Esophagus squamous epithelium (tissue), 5 donors: ENCODE measurements around the gene NCOA1. TPM values are rescaled to one million over a fixed set of nuclear protein-coding genes. Genes with fewer than 3 reads are reported as not detected.
"Not testable (repeated sequence)": the region's sequence is repeated elsewhere in the genome, so short reads cannot be mapped to it uniquely, and the experiment has no call there.

Experiments used
- DNase-seq: peaks from one replicate; lab custom pipeline; 2025; lab: John Stamatoyannopoulos, UW
- H3K27ac ChIP-seq, 4 donors: fragments of 200-600 bp; sonication (generic); one replicate each; pipeline ENCODE4 v1.5.1; 2016 to 2019; ENCODE audit warnings: mild to moderate bottlenecking in 1 of 4
- H3K27me3 ChIP-seq, 4 donors: fragments of 200-600 bp; sonication (generic); 1 replicate in 3 of 4; 2 replicates in 1 of 4; pipeline versions ENCODE4 v1.5.1 to v1.6.0; 2017 to 2021; ENCODE audit warnings: antibody characterized with exemption in 1 of 4
- H3K36me3 ChIP-seq, 3 donors: fragments of 200-600 bp; sonication (generic); one replicate each; pipeline ENCODE4 v1.5.1; 2016 to 2019
- H3K4me1 ChIP-seq, 3 donors: fragments of 200-600 bp; sonication (generic); one replicate each; pipeline ENCODE4 v1.5.1; 2017 to 2019
- H3K4me3 ChIP-seq, 4 donors: fragments of 200-600 bp; sonication (generic); 1 replicate in 3 of 4; 2 replicates in 1 of 4; pipeline ENCODE4 v1.5.1; 2016 to 2019; ENCODE audit warnings: mild to moderate bottlenecking in 2 of 4, moderate library complexity in 1 of 4
- H3K9me3 ChIP-seq, 3 donors: fragments of 200-600 bp; sonication (generic); one replicate each; pipeline ENCODE4 v1.5.1; 2016 to 2019
- CTCF ChIP-seq, 6 experiments: fragments of 450-650 bp in 4 of 6; fragments of 200-600 bp in 2 of 6; sonication (generic) in 2 of 6; IDR thresholded peaks; one replicate each; pipeline ENCODE4 v1.5.1; 2016 to 2019; ENCODE audit warnings: antibody characterized with exemption in 6 of 6, mild to moderate bottlenecking in 4 of 6, moderate library complexity in 4 of 6
- POLR2A ChIP-seq, 4 donors: fragments of 450-650 bp; IDR thresholded peaks; one replicate each; pipeline ENCODE4 v1.6.1; 2017; ENCODE audit warnings: antibody characterized with exemption in 4 of 4, mild to moderate bottlenecking in 4 of 4, moderate library complexity in 3 of 4
- WGBS, 2 donors: methylation state at CpG; one replicate each; pipeline ENCODE4 v1.1.5; 2018; 5-methylcytosine and 5-hydroxymethylcytosine counted together
- intact Hi-C: fragments of 100-400 bp; cut with DNase I; formaldehyde crosslinking; loops from one replicate; pipeline ENCODE4 v1.15.0; 2022
- total RNA-seq, 4 donors: library from RNA; depleted of rRNA; stranded (reverse); fragments of >200 nt; gene quantifications; one replicate each; pipeline ENCODE4 v1.1.0, GENCODE V29; 2016
- donor health status: DM: yes; HTN: yes; CAD: no.

NCOA1 gene
- total RNA-seq, 4 donors from 2014 or later: 21.3 to 45.4 (median 32.9) TPM

- H3K4me3 ChIP-seq: no peak overlapping the region
- TF ChIP-seq CTCF (IDR thresholded peaks at IDR 0.05) (no peak), POLR2A (IDR thresholded peaks at IDR 0.05) (no peak)
- WGBS, 2 donors: 100% methylated on average over 1 of the region's 7 CpGs; no CpG with 5 or more reads in 1 of the 2 donors
- H3K27me3 ChIP-seq: no peaks in the 10 kb centered on the region
- intact Hi-C loops: no loop called here
- H3K27ac ChIP-seq: no peak overlapping the region
- no peaks in the 10 kb centered on the region for H3K9me3 ChIP-seq
- H3K36me3 ChIP-seq: peaks cover 0 to 25% (median 7%) of the 10 kb centered on the region in 3 donors
- no peak for DNase-seq
- H3K4me1 ChIP-seq: peaks cover 6 to 10% (median 7%) of the 10 kb centered on the region in 3 donors
These were observed 75.6 kb downstream of the NCOA1 start for GRCh38 chr2:24566630-24567029.

- Histone ChIP-seq H3K36me3 (peaks cover 0 to 25% (median 7%) of the 10 kb centered on the region in 3 donors), H3K4me1 (peaks cover 6 to 10% (median 7%) of the 10 kb centered on the region in 3 donors), H3K9me3 (no peaks in the 10 kb centered on the region), H3K4me3 (no peak overlapping the region), H3K27me3 (no peaks in the 10 kb centered on the region), H3K27ac (no peak overlapping the region)
- intact Hi-C loops: no loop called here
- DNase-seq: no peak
- no peak for TF ChIP-seq POLR2A (IDR thresholded peaks at IDR 0.05)
- no peak for TF ChIP-seq CTCF (IDR thresholded peaks at IDR 0.05)
These were observed 77.5 kb downstream of the NCOA1 start for GRCh38 chr2:24568551-24568950.

GRCh38 chr2:24569565-24569964, 78.5 kb downstream of the NCOA1 start:
- H3K4me3 ChIP-seq, H3K9me3 ChIP-seq, intact Hi-C loops, DNase-seq, H3K27me3 ChIP-seq, H3K27ac ChIP-seq: not testable (repeated sequence)
- 93 to 96% methylated on average over 10 of the region's 10 CpGs for WGBS, 2 donors
- Histone ChIP-seq H3K36me3 (peaks cover 0 to 25% (median 7%) of the 10 kb centered on the region in 3 donors), H3K4me1 (peaks cover 6 to 10% (median 7%) of the 10 kb centered on the region in 3 donors)

GRCh38 chr2:24570225-24570624, 79.2 kb downstream of the NCOA1 start:
- no peak overlapping the region for H3K27ac ChIP-seq
- TF ChIP-seq POLR2A (IDR thresholded peaks at IDR 0.05) (no peak), CTCF (IDR thresholded peaks at IDR 0.05) (no peak)
- no peak overlapping the region for H3K4me3 ChIP-seq
- intact Hi-C loops: no loop called here
- no peaks in the 10 kb centered on the region for H3K27me3 ChIP-seq
- 90 to 96% methylated on average over 1 of the region's 1 CpG for WGBS, 2 donors
- DNase-seq: no peak
- peaks cover 6 to 10% (median 7%) of the 10 kb centered on the region in 3 donors for H3K4me1 ChIP-seq
- H3K9me3 ChIP-seq: no peaks in the 10 kb centered on the region
- H3K36me3 ChIP-seq: peaks cover 0 to 19% (median 7%) of the 10 kb centered on the region in 3 donors

- Histone ChIP-seq H3K36me3 (peaks cover 0 to 2% (median 0%) of the 10 kb centered on the region in 3 donors), H3K9me3 (no peaks in the 10 kb centered on the region), H3K27ac (no peak overlapping the region), H3K4me3 (no peak overlapping the region), H3K4me1 (peaks cover 6 to 17% (median 7%) of the 10 kb centered on the region in 3 donors), H3K27me3 (no peaks in the 10 kb centered on the region)
- intact Hi-C loops: no loop called here
- DNase-seq: no peak
- 73 to 90% methylated on average over 2 of the region's 2 CpGs for WGBS, 2 donors
- TF ChIP-seq POLR2A (IDR thresholded peaks at IDR 0.05): no peak
- no peak for TF ChIP-seq CTCF (IDR thresholded peaks at IDR 0.05)
These were observed 80.9 kb downstream of the NCOA1 start for GRCh38 chr2:24571828-24572442.
